ENCODE results near the gene RELA. TPM values are rescaled to one million over a fixed set of nuclear protein-coding genes. Genes with fewer than 3 reads are reported as not detected.

Gene RELA
- total RNA-seq, 1 experiment from 2014 or later = 35.1 TPM

DNA sequence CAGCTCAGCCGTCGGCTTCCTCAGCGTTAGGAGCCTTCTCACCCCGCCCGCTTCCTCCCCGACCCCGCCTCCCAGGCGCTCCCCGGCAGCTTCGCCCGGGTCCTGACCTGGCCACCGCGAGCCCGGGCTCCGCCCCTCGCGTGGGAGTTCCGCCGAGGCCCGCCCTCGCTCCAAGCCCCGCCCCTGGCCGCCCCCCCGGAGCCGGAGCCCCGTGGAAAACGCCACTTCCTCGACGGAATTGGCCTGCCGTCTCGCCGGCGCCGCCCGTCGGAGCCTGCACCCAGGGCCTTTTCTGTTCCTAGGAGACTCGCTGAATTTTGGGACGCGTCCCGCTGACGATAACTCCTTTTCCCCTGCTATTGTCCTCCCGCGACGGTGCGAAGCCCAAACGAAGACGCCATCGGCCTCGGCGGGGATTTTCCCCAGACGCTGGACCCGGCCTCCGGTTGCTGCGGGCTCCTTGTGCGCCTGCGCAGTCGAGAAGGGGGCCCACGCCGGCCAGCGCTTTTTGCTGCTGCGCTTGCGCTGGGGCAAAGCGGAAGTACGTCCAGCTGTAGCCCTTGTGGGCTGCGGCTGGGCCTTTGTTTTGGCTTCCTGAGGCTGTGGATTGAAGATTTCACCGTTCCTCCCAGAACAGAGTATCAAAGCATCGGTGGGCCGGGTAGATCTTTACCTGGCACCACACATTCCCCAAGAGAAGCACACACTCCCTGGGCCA lies 10.0 kb downstream of the RELA start (continued):
- 0 out of 2 replicates have a peak, but pooled peaks have one; percentile 16 for TF ChIP-seq NFYB (CRISPR knock-in tag; conservative IDR thresholded peaks at IDR 0.05; ENCODE audit: low read depth)
- TF ChIP-seq, protein P1, sequence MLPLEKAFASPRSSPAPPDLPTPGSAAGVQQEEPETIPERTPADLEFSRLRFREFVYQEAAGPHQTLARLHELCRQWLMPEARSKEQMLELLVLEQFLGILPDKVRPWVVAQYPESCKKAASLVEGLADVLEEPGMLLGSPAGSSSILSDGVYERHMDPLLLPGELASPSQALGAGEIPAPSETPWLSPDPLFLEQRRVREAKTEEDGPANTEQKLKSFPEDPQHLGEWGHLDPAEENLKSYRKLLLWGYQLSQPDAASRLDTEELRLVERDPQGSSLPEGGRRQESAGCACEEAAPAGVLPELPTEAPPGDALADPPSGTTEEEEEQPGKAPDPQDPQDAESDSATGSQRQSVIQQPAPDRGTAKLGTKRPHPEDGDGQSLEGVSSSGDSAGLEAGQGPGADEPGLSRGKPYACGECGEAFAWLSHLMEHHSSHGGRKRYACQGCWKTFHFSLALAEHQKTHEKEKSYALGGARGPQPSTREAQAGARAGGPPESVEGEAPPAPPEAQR (CRISPR knock-in tag; IDR thresholded peaks at IDR 0.05) = no peak
- TF ChIP-seq KAT7 (CRISPR knock-in tag; IDR thresholded peaks at IDR 0.05; ENCODE audit: borderline replicate concordance) = no peak
- TF ChIP-seq CREB1 (CRISPR knock-in tag; IDR thresholded peaks at IDR 0.05) = 0 out of 2 replicates have a peak, but pooled peaks have one; percentile 30
- TF ChIP-seq JUN (CRISPR knock-in tag; IDR thresholded peaks at IDR 0.05) = no peak
- TF ChIP-seq ZNF138 (CRISPR knock-in tag; conservative IDR thresholded peaks at IDR 0.05) = no peak
- peak; percentile 69; the same call in 1 of the 2 replicates for TF ChIP-seq SMAD3 (CRISPR knock-in tag; IDR thresholded peaks at IDR 0.05; ENCODE audit: borderline replicate concordance)
- TF ChIP-seq IRF2 (CRISPR knock-in tag; IDR thresholded peaks at IDR 0.05; ENCODE audit: borderline replicate concordance, low read depth) = no peak
- no peak for TF ChIP-seq ZBTB43 (CRISPR knock-in tag; IDR thresholded peaks at IDR 0.05)
- TF ChIP-seq, protein P2, sequence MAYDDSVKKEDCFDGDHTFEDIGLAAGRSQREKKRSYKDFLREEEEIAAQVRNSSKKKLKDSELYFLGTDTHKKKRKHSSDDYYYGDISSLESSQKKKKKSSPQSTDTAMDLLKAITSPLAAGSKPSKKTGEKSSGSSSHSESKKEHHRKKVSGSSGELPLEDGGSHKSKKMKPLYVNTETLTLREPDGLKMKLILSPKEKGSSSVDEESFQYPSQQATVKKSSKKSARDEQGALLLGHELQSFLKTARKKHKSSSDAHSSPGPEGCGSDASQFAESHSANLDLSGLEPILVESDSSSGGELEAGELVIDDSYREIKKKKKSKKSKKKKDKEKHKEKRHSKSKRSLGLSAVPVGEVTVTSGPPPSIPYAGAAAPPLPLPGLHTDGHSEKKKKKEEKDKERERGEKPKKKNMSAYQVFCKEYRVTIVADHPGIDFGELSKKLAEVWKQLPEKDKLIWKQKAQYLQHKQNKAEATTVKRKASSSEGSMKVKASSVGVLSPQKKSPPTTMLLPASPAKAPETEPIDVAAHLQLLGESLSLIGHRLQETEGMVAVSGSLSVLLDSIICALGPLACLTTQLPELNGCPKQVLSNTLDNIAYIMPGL (CRISPR knock-in tag; IDR thresholded peaks at IDR 0.05) = 0 out of 2 replicates have a peak, but pooled peaks have one; percentile 56
- no peak for TF ChIP-seq OVOL2 (CRISPR knock-in tag; IDR thresholded peaks at IDR 0.05; ENCODE audit: borderline replicate concordance)
- no peak for TF ChIP-seq NR3C1 (CRISPR knock-in tag; conservative IDR thresholded peaks at IDR 0.05; ENCODE audit: low read depth)
- TF ChIP-seq, protein P3, sequence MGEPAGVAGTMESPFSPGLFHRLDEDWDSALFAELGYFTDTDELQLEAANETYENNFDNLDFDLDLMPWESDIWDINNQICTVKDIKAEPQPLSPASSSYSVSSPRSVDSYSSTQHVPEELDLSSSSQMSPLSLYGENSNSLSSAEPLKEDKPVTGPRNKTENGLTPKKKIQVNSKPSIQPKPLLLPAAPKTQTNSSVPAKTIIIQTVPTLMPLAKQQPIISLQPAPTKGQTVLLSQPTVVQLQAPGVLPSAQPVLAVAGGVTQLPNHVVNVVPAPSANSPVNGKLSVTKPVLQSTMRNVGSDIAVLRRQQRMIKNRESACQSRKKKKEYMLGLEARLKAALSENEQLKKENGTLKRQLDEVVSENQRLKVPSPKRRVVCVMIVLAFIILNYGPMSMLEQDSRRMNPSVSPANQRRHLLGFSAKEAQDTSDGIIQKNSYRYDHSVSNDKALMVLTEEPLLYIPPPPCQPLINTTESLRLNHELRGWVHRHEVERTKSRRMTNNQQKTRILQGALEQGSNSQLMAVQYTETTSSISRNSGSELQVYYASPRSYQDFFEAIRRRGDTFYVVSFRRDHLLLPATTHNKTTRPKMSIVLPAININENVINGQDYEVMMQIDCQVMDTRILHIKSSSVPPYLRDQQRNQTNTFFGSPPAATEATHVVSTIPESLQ (CRISPR knock-in tag; IDR thresholded peaks at IDR 0.05) = no peak
- TF ChIP-seq, protein P4, sequence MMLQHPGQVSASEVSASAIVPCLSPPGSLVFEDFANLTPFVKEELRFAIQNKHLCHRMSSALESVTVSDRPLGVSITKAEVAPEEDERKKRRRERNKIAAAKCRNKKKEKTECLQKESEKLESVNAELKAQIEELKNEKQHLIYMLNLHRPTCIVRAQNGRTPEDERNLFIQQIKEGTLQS (CRISPR knock-in tag; conservative IDR thresholded peaks at IDR 0.05) = no peak
- peak; percentile 78; the same call in 1 of the 2 replicates for TF ChIP-seq NFE2L1 (CRISPR knock-in tag; IDR thresholded peaks at IDR 0.05)
- 0 out of 2 replicates have a peak, but pooled peaks have one; percentile 34 for TF ChIP-seq NFATC4 (CRISPR knock-in tag; IDR thresholded peaks at IDR 0.05)
- no peak for TF ChIP-seq EMX1 (CRISPR knock-in tag; IDR thresholded peaks at IDR 0.05)
- TF ChIP-seq, protein P5, sequence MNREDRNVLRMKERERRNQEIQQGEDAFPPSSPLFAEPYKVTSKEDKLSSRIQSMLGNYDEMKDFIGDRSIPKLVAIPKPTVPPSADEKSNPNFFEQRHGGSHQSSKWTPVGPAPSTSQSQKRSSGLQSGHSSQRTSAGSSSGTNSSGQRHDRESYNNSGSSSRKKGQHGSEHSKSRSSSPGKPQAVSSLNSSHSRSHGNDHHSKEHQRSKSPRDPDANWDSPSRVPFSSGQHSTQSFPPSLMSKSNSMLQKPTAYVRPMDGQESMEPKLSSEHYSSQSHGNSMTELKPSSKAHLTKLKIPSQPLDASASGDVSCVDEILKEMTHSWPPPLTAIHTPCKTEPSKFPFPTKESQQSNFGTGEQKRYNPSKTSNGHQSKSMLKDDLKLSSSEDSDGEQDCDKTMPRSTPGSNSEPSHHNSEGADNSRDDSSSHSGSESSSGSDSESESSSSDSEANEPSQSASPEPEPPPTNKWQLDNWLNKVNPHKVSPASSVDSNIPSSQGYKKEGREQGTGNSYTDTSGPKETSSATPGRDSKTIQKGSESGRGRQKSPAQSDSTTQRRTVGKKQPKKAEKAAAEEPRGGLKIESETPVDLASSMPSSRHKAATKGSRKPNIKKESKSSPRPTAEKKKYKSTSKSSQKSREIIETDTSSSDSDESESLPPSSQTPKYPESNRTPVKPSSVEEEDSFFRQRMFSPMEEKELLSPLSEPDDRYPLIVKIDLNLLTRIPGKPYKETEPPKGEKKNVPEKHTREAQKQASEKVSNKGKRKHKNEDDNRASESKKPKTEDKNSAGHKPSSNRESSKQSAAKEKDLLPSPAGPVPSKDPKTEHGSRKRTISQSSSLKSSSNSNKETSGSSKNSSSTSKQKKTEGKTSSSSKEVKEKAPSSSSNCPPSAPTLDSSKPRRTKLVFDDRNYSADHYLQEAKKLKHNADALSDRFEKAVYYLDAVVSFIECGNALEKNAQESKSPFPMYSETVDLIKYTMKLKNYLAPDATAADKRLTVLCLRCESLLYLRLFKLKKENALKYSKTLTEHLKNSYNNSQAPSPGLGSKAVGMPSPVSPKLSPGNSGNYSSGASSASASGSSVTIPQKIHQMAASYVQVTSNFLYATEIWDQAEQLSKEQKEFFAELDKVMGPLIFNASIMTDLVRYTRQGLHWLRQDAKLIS (CRISPR knock-in tag; IDR thresholded peaks at IDR 0.05; ENCODE audit: borderline replicate concordance) = no peak
- TF ChIP-seq CBFB (CRISPR knock-in tag; IDR thresholded peaks at IDR 0.05; ENCODE audit: low read depth) = no peak
- peak; percentile 52; the same call in 1 of the 2 replicates for TF ChIP-seq MYBL2 (CRISPR knock-in tag; IDR thresholded peaks at IDR 0.05)
- TF ChIP-seq ZNF121 (CRISPR knock-in tag; IDR thresholded peaks at IDR 0.05) = no peak
- TF ChIP-seq, protein P6, sequence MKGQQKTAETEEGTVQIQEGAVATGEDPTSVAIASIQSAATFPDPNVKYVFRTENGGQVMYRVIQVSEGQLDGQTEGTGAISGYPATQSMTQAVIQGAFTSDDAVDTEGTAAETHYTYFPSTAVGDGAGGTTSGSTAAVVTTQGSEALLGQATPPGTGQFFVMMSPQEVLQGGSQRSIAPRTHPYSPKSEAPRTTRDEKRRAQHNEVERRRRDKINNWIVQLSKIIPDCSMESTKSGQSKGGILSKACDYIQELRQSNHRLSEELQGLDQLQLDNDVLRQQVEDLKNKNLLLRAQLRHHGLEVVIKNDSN (CRISPR knock-in tag; IDR thresholded peaks at IDR 0.05) = 0 out of 2 replicates have a peak, but pooled peaks have one; percentile 29
- TF ChIP-seq TEAD4 (CRISPR knock-in tag; IDR thresholded peaks at IDR 0.05) = no peak
- no peak for TF ChIP-seq SMAD4 (CRISPR knock-in tag; IDR thresholded peaks at IDR 0.05)

Data from WTC11 (cell line).